GM21447 (cell line): Measurements from ENCODE around the gene ESYT2.
"Not testable (repeated sequence)": the region's sequence is repeated elsewhere in the genome, so short reads cannot be mapped to it uniquely, and the experiment has no call there.

ENCODE experiments used
- ATAC-seq: cut with Tn5 transposase; IDR thresholded peaks from one replicate; pipeline ENCODE4 v1.9.1; 2021; ENCODE audit not compliant: unreplicated experiment

Gene ESYT2

DNA sequence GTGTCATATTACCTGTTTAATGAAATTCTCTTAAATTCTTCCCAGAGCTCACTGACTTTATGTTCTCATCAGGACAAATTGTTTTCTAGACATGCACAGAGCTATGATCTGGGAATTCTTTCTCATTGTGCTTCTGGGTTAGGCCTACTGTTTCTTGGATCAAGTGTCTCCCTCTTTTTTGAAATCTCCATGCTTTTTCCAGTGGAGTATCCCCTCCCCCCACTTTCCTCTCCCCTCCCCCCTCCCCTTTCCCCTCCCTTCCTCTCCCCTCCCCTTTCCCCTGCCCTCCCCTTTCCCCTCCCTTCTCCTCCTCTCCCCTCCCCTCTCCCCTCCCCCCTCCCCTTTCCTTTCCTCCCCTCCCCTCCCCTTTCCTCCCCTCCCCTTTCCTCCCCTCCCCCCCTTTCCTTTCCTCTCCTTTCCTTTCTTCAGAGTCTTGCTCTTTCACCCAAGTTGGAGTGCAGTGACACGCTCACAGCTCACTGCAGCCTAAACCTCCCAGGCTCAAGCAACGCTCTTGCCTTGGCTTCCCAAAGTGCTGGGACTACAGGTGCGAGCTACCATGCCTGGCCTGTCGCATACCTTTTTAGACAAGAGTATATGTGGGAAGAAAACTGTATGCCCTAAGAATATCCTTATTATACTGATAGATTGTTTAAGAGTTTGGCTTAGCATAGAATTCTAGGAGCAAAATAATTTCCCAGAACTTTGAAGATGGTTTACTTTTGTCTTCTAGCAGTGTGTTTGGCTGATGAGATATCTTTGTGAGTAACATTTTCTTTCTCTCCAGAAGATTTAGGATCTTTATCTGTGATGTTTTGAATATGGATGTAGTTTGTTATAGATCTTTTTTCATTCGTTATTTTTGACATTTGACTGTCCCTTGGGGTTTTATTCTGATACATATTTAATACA, 29.5 kb upstream of the ESYT2 start:
- no peak for ATAC-seq

DNA sequence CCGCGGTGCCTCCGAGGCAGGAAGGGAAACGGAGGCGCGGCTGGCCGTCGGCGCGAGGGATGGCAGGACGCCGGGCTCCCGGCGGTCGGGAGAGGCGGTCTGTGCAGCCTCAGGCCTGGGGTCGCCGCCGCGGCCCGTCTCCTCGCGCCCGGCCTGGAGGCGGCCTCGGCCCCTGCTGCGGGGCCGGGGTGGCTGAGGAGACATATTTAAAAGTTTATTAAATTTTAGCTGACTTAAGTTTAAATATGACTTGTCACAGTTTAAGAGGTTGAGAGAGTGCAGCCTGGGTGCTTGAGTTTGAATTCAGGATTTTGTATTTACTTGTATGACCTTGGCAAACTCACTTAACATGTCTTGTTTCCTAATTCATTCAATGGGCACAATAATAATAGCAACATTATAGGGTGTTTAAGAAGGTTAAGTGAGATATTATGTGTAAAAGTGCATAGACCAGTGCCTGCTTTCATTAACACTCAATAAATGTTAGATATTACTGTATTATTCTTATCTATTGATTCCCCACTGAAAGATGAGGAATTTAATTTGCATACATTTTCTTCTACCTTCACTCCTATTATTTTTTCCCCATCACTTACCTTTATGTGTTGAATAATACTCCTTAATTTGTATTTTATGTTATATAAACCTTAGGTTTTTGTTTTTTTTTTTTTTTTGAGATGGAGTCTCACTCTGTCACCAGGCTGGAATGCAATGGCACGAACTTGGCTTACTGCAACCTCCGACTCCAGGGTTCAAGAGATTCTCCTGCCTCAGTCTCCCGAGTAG, 27.8 kb upstream of the ESYT2 start:
- ATAC-seq = peak; percentile 22

DNA sequence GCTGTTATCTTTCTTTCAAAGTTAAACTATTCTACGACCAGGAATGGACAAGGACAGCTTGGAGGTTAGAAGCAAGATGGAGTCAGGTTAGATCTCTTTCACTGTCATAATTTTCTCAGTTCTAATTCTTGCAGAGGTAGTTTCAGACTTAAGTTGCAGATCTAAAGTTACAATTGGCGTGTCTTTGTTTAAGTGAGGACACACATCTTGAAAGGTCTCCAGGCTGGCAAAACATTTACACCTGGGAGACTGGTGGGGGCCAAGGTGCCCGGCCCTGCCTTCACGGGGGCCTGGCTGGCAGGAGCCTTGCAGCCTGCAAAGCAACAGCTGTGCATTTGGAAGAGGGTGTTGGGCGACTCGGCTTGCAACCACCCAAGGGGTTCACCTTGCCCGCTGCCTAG, 25.4 kb upstream of the ESYT2 start:
- no peak for ATAC-seq

DNA sequence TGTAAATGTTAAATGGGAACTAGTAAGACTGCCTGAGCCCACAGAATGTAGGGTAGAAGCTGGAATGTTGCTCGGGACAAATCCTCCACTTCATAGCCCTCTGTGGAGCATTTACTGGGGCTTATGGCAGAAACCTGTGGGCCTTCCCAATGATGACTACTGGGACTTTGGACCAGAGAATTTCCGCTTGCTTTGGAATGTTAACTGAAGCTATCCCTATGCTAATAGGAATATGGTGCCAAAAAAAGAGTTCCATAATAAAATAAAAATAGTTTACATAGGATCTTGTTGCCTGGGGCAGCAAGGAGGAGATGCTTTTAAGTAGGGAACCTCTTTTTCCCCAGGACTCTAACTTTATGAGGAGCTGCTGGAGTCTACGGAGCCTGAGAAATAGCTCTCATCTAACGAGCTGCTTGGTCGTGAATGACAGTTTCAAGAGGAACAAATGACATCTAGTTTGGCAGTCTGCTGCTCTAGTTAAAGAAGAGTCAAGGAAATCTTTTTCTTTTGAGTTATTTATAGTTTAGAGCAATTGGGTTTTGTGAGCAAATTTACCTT, 21.3 kb upstream of the ESYT2 start:
- ATAC-seq = no peak

DNA sequence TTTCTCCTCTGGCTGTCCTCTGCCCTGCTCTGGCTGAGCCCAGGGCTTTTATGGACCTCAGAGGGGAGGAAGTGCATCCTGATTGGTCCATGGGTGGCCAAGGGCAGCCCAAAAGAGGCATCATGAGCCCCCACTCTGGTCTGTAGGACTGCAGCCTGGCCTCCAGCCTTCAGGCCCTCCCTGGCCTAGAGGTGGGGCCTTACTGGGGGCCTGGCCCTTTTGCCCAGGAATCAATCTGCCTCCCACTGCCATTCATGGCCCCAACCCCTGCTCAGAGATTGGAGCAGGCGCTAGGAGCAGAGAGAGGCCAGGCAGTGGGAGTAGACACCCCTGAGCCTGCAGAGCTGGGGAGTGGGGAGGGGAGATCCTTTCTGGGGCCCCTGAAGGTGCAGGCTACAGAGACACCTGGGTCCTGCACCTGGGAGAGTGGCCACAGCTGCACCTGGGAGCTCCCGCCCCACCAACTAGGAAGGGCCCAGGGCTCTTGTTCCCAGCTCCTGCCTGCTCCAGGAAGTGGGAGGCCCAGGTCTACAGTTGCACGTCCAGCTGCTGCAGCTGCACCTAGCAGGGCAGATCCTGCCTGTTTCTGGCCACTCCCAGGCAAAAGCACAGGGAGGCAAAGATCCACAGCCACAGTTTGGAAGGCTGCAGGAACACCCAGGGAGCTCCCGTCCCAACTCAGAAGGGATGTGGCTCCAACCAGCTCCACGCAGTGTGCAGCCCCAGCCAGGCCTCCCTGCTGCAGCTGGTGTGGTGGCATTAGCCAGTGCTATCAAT, 20.6 kb upstream of the ESYT2 start:
- ATAC-seq = no peak

DNA sequence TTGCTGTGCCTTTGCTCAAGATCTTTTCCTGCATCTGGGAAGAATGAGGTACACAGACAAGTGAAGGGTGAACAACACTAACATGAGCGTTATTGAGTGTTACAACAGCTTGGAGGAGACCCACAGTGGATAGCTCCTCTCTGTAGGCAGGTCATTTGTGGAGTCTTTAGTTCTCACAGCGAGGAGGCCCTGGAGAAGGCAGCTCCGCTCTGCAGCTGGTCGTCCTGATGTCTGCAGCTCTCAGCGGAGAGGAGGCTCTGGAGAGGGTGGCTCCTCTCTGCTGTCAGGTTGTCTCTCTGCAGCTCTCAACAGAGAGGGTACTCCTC, 20.1 kb upstream of the ESYT2 start:
- no peak for ATAC-seq

DNA sequence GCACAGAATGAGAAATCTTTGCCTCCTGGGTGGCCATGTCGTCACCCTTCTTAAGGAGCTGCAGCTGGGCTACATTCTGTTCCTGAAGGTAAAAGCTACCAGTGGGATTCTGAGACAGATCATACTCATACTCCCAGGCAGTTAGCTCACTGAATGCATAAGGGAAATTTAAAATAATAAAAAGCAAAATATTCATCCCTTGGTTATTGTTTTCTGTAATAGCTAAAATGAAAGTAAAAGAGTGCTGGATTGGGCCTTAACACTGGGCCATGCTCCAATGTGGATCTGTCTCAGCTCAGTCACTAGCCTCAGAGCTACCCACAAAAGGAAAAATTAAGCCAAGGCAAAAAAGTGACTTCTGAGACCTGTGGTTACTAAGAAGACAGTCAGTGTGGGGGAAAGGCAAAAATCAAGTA, 18.1 kb upstream of the ESYT2 start:
- no peak for ATAC-seq

DNA sequence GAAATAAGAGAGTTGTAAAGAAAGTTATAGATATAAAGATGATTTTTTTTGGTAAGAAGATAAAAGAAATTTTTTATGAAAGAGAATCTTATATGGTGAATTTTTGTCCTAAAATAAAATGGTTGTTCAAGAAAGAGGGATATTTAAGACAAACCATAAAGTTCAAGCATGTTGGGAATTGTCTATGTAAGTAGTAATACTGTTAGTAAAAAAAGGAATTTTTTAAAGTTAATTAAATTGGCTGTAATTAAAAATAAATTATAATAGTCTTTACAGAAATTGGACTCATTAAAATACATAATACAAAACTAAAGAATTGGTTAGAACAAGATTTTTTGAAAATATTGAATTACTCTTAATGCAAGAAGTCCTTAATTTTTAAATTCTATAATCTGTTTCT, 17.0 kb upstream of the ESYT2 start:
- ATAC-seq = no peak

DNA sequence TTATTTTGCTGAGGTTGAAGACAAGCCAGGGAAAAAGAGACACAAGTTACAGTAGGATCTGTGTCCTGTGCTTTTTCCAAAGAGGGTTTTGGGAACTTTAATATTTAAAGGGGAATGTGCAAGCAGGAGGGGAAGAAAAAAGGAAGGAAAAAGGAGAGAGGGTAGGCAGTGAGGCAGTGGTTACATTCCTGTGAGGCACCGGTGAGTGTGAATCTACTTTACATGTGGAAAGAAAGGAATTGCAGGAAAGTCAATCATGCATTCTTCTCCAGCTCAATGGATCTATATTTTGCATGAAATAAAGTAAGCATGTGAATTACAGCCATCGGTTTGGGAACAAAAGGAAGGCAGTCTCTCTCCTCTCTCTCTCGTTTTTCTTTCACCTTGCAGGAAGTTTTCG, 14.5 kb upstream of the ESYT2 start:
- ATAC-seq = no peak

DNA sequence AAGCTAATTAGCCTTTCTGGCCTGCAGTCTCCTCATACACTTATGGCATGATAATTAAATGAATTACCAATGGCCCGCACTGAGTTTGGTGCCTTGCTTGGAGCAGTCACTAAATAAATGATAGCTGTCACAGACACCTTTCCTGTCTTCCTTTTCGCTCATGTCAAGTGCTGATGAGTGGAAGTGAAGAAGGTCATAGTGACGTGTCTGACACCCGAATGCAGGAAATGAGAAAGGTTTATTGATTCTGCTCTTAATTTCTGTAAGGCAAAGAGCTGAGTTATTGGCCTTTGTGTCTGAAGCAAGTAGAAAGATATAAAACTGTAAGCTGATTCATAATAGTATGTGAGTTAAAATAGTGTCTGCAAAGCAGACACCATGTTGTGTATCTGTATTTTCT, 13.2 kb upstream of the ESYT2 start:
- ATAC-seq = no peak

DNA sequence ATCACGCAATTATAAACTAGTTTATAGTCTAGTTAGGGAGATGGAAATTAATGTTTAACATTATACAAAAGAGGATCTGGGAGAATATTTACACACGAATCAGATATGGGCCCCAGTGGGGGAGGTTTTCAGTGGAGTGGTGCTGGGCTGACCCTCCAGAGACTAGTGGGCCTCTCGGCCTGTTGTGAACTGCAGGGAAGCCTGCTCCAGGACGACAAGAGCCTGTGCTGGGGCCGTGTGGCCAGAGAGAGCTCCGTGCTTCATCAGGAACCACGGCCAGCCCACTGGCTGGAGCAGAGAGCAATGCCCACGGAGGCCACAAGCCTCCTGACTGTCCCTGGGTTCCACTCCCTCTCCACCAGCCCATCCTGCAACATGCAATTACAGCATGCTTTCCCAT, 11.3 kb upstream of the ESYT2 start:
- ATAC-seq = no peak

DNA sequence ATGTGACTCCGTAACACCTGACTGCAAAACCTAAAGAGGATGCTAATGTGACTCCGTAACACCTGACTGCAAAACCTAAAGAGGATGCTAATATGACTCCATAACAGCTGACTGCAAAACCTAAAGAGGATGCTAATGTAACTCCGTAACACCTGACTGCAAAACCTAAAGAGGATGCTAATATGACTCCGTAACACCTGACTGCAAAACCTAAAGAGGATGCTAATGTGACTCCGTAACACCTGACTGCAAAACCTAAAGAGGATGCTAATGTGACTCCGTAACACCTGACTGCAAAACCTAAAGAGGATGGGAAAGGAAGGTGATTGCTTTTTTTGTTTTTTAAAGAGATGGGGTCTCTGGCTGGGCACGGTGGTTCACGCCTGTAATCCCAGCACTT, 9.9 kb upstream of the ESYT2 start:
- ATAC-seq = not testable (repeated sequence)

DNA sequence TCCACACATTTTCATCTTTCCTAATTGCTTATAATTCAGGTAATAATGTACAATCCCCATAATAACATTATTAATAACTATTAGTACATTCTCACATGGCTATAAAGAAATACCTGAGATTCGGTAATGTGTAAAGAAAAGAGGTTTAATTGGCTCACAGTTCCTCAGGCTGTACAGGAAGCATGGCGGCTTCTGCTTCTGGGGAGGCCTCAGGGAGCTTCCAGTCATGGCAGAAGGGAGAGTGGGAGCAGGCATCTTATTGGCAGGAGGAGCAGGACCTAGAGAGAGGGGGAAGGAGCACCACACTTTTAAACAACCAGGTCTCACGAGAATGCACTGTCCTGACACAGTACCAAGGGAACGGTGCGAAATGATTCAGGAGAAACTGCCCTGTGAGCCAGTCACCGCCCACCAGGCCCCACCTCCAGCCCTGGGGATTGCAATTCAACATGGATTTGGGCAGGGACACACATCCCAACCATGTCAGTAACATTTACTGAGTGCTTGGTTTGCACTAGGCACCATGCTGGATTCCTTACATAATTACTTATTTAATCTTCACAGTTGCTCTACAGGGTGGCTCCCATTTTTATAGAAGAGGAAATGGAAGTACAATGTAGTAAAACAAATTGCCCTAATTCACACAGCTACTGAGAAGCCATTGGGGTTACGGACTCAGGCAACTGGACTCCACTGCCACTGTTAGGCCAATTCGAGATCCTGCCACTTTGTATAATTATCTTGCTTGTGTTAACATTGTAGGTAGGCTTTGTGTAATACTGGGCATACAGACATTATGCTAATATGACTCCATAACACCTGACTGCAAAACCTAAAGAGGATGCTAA, 8.7 kb upstream of the ESYT2 start:
- no peak for ATAC-seq

DNA sequence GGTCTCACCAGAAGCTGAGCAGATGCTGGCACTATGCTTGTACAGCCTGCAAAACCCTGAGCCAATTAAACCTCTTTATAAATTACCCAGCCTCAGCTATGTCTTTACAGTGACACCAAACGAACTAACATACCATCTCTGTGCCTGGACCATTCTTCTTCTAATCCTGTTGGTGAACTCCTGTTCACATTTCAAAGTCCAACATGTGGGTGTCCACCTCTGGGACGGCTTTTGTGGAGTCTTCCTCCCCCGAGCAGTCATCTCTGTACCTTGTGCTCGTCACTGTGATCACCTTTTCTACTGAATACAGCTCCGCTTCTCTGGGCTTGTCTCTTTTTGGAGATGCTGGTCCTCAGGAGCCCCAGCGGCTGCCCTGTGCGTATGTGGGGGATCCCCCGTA, 7.4 kb upstream of the ESYT2 start:
- ATAC-seq = no peak

DNA sequence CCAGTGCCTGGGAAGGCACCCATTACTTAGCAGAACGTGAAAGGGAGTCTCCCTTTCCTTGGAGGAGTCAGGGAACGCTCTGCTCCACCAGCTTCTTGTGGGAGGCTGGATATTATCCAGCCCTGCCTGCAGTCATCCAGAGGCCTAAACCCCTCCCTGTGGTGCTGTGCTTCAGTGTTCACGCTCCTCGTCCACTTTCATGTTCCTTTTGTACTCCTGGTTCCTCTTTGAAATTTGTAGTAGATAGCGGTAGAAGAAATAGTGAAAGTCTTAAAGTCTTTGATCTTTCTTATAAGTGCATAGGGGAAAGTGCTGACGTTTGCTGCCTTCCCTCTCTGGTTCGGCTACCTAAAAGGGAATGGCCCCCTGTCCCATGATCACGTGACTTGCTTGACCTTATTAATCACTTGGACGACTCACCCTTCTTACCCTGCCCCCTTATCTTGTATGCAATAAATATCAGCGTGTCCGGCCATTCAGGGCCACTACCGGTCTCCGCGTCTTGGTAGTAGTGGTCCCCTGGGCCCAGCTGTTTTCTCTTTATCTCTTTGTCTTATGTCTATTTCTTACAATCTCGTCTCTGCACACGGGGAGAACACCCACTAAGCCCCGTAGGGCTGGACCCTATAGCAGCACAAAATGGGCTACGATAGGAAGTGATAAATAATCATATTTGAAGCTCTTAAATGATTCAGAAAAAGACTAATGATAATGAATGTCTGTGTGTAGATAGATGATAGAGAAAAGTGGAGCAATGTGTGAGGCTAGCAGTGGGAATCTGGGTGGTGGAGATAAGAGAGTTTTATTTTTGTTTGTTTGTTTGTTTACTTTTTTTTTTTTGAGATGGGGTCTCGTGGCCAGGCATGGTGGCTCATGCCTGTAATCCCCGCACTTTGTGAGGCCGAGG, 5.8 kb upstream of the ESYT2 start:
- no peak for ATAC-seq

DNA sequence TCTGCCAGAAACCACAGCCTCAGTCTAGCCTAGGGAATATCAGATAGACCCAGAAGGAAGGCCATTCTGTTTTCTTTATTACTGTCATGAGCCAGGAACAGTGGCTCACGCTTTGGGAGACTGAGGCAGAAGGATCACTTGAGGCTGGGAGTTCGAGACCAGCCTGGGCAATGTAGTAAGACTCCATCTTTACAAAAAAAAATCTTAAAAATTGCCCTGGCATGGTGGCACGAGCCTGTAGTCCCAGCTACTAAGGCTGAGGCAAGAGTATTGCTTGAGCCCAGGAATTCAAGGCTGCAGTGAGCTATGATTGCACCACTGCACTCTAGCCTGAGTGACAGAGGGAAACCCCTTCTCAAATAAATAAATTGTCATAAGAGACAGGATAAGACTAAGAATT, 3.7 kb upstream of the ESYT2 start:
- ATAC-seq = no peak

DNA sequence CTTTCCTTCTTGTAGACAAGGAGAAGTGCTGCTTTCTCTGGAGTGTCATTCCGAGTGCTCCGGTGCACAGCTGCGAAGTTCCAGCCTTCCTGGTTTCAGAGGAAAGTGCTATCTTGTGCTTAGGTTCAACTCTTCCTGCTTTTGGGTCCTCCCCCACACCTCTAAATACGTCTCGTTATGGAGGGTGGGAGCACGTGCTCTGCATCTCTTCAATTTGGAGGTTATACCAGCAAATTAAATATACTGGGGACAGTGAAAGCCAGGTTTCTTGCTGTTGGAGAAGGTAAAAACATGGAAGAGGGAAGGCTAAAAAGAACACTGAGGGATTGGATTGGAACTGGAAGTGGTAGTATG, 2.4 kb upstream of the ESYT2 start:
- no peak for ATAC-seq

DNA sequence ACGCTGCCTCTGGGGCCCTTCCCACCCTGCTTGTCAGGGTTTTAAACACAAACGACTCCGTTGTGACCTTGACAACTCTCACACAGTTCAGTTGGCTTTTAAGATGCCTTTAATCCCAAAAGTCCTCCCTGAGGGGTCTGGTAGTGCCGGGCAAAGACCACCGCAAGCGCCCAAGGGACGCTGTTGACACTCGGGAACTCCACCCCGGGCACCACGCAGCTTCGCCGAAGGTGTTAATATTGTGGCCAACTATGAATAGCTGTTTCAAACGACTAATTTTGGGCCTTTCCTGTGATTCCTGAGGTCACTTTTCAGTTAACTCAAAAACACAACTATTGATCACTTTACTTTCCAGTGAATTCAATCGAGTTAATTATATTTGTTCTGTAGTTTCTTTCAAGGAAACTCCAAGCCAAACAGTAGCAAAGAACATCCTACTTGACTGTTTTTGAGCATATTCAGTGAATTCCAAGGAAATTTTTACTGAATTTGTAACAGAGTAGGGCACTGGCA, 958 bp upstream of the ESYT2 start:
- no peak for ATAC-seq

DNA sequence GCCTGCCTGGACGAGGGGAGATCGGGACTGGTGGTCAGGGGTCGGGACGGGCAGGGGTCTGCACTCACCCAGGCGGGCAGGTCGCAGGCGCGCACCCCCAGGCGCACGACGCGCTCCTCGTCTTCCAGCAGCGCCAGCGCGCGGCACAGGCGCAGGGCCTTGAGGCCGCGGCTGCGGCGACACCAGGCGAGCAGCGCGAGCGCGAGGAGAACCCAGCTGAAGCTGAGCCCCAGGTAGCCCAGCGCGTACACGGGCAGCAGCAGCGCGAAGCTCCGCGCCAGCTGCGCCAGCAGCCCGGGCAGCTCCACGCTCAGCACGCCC, 328 bp downstream of the ESYT2 start:
- ATAC-seq = peak; percentile 41
